ENCODE data around the gene PKNOX2. TPM values are rescaled to one million over a fixed set of nuclear protein-coding genes. Genes with fewer than 3 reads are reported as not detected.

The PKNOX2 gene
- total RNA-seq, 2 donors from 2014 or later, result 5.5 to 6.9 TPM

GRCh38 chr11:125173027-125173426, 8.5 kb downstream of the PKNOX2 start:
- Histone ChIP-seq H3K4me3 (no peak overlapping the region), H3K36me3 (no peaks in the 10 kb centered on the region), H3K27ac (no peak overlapping the region), H3K27me3 (no peaks in the 10 kb centered on the region), H3K9me3 (no peaks in the 10 kb centered on the region), H3K4me1 (peaks cover 0 to 67% of the 10 kb centered on the region in 2 donors)
- no peak for DNase-seq (ENCODE audit: low spot score)
- TF ChIP-seq CTCF (IDR thresholded peaks at IDR 0.05), result no peak

- no peaks in the 10 kb centered on the region for H3K27me3 ChIP-seq
- TF ChIP-seq CTCF (IDR thresholded peaks at IDR 0.05), result no peak
- H3K36me3 ChIP-seq, result no peaks in the 10 kb centered on the region
- peaks cover 0 to 62% of the 10 kb centered on the region in 2 donors for H3K4me1 ChIP-seq
- H3K27ac ChIP-seq, result no peak overlapping the region
- no peak for DNase-seq (ENCODE audit: low spot score)
- H3K4me3 ChIP-seq, result no peak overlapping the region
- no peaks in the 10 kb centered on the region for H3K9me3 ChIP-seq
Observed at GRCh38 chr11:125173556-125173955, 9.0 kb downstream of the PKNOX2 start.

GRCh38 chr11:125174057-125174456, 9.5 kb downstream of the PKNOX2 start:
- no peaks in the 10 kb centered on the region for H3K27me3 ChIP-seq
- no peak for TF ChIP-seq CTCF (IDR thresholded peaks at IDR 0.05)
- no peak for DNase-seq (ENCODE audit: low spot score)
- H3K27ac ChIP-seq, result no peak overlapping the region
- H3K4me3 ChIP-seq, result no peak overlapping the region
- no peaks in the 10 kb centered on the region for H3K9me3 ChIP-seq
- H3K36me3 ChIP-seq, result no peaks in the 10 kb centered on the region
- peaks cover 0 to 57% of the 10 kb centered on the region in 2 donors for H3K4me1 ChIP-seq

GRCh38 chr11:125174686-125175085, 10.1 kb downstream of the PKNOX2 start:
- no peaks in the 10 kb centered on the region for H3K9me3 ChIP-seq
- H3K27ac ChIP-seq, result no peak overlapping the region
- no peak for DNase-seq (ENCODE audit: low spot score)
- peaks cover 0 to 57% of the 10 kb centered on the region in 2 donors for H3K4me1 ChIP-seq
- TF ChIP-seq CTCF (IDR thresholded peaks at IDR 0.05), result no peak
- no peaks in the 10 kb centered on the region for H3K27me3 ChIP-seq
- H3K4me3 ChIP-seq, result no peak overlapping the region
- no peaks in the 10 kb centered on the region for H3K36me3 ChIP-seq

- TF ChIP-seq CTCF (IDR thresholded peaks at IDR 0.05), result no peak
- H3K36me3 ChIP-seq, result no peaks in the 10 kb centered on the region
- no peak overlapping the region for H3K27ac ChIP-seq
Observed at GRCh38 chr11:125175166-125175565, 10.6 kb downstream of the PKNOX2 start.

GRCh38 chr11:125175896-125176575, 11.5 kb downstream of the PKNOX2 start:
- no peaks in the 10 kb centered on the region for H3K9me3 ChIP-seq
- no peak for DNase-seq (ENCODE audit: low spot score)
- no peak for TF ChIP-seq CTCF (IDR thresholded peaks at IDR 0.05)
- no peak overlapping the region for H3K4me3 ChIP-seq
- H3K27me3 ChIP-seq, result no peaks in the 10 kb centered on the region
- H3K4me1 ChIP-seq, result peaks cover 0 to 57% of the 10 kb centered on the region in 2 donors
- no peak overlapping the region for H3K27ac ChIP-seq
- H3K36me3 ChIP-seq, result no peaks in the 10 kb centered on the region

More at GRCh38 chr11:125175166-125175565, 10.6 kb downstream of the PKNOX2 start:
- no peaks in the 10 kb centered on the region for H3K9me3 ChIP-seq
- H3K4me3 ChIP-seq, result no peak overlapping the region
- DNase-seq (ENCODE audit: low spot score), result no peak
- H3K4me1 ChIP-seq, result peaks cover 0 to 57% of the 10 kb centered on the region in 2 donors
- no peaks in the 10 kb centered on the region for H3K27me3 ChIP-seq

All from right atrium auricular region (tissue), 2 donors.